HG02840 (cell line): Measurements from ENCODE around the gene SLC25A44.
"Not testable (repeated sequence)": the region's sequence is repeated elsewhere in the genome, so short reads cannot be mapped to it uniquely, and the experiment has no call there.

Experiments used
- ATAC-seq: cut with Tn5 transposase; IDR thresholded peaks from one replicate; pipeline ENCODE4 v1.9.1; 2021; ENCODE audit warnings: mild to moderate bottlenecking, moderate library complexity, moderate number of reproducible peaks; ENCODE audit not compliant: unreplicated experiment, low FRiP score

SLC25A44 gene

DNA sequence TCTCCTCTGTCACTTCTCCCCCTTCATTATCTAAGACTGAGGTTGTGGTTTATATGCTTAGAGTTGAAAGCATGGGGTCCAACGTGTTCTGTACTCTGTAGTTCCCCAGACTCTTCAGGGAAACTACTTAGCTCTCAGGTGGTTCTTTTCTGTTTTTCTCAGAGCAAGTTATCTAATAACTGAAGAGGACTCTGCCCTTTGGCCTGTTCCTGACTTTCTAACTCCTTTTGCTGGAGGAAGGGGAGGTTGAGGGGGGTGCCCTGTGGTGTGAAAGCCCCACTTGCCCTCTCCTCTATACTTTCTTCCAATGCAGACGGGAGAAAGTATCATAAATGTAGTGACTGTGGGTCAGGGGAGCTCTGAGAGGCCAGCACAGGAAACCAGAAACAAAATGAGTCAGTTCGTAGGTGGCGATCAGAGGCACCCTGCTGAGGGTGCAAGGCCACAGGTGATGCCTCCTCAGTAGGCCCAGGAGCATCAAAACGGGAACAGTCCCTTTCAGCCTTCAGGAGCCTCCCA, 5.0 kb downstream of the SLC25A44 start:
- ATAC-seq, result no peak

DNA sequence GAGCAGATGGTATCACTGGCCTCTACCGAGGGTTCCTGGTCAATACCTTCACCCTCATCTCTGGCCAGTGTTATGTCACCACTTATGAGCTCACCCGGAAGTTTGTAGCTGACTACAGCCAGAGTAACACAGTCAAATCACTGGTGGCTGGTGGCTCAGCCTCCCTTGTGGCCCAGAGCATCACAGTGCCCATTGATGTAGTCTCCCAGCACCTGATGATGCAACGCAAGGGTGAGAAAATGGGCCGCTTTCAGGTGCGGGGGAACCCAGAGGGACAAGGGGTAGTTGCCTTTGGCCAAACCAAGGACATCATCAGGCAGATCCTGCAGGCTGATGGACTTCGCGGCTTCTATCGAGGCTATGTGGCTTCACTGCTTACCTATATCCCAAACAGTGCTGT, 6.1 kb downstream of the SLC25A44 start:
- ATAC-seq, result no peak

- ATAC-seq, result no peak
These were observed 9.4 kb downstream of the SLC25A44 start for GRCh38 chr1:156203331-156203730.

DNA sequence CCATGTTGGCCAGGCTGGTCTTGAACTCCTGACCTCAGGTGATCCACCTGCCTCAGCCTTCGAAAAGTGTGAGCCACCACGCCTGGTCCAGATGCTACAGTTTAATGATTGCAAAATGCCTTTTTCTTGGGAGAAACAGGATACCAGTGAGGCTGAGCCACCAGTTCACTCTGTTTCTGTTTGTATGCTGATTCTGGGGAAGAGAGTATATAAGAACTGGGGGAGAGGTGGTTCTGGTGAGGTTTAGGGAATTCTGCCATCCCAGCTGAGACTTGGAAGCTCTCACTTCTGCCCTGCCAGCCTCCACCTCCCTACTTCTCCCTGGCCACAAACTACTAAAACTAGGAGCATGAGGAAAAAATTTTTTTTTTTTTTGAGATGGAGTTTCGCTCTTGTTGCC, 10.8 kb downstream of the SLC25A44 start:
- ATAC-seq, result no peak

DNA sequence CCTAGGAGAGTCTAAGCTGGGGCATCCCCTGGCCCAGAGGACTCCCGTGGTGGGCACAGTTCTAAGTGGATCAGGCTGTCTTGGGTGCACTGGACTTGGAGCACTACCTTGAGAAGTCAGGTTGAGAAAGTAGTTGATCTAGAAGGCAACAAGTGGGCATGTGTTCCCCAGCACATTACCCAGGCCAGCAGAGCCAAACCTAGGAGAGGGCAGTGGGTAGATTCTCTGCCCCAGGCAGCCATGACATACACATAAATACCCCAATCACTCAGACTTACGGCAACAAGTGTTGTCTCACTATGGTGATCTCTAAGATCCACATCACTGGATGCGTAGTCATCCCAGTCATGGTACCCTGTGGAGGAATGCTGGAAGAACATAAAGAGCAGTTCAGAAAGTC, 17.3 kb downstream of the SLC25A44 start:
- ATAC-seq, result no peak

DNA sequence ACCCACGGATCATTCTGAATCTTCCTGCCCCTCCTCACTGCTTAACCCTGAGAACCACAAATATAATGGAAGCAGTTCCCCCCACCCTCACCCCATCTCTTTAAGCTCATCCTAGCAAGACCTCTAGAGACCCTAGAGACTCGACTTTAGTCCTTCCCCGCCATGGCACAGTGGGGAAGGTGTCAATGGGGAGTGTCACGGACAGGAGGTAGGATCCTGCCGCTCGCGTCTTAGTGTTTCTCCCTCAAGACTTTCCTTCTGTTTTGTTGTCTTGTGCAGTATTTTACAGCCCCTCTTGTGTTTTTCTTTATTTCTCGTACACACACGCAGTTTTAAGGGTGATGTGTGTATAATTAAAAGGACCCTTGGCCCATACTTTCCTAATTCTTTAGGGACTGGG, 18.2 kb downstream of the SLC25A44 start:
- no peak for ATAC-seq

GRCh38 chr1:156212833-156213643, 19.1 kb downstream of the SLC25A44 start, which contains the start of gene PMF1:
TSS of gene PMF1 (plus strand) at chr1:156213007. CDS start at chr1:156213016, 9 bp downstream.
- ATAC-seq, result peak; percentile 89

DNA sequence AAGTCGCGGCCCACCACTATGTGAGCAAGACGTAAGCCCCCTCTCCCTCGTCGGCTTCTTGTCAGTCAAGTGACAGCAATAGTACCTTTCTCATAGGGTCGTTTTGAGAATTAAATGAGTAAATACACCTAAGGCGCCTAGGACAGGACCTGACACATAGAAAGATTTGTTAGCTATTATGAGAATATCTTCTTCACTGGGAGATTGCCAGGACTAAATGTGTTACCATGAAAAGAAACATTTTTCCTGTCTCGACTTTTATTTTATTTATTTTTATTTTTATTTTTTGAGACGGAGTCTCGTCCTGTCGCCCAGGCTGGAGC, 19.7 kb downstream of the SLC25A44 start:
- ATAC-seq, result no peak

- no peak for ATAC-seq
These were observed 20.3 kb downstream of the SLC25A44 start for GRCh38 chr1:156214024-156214748.

DNA sequence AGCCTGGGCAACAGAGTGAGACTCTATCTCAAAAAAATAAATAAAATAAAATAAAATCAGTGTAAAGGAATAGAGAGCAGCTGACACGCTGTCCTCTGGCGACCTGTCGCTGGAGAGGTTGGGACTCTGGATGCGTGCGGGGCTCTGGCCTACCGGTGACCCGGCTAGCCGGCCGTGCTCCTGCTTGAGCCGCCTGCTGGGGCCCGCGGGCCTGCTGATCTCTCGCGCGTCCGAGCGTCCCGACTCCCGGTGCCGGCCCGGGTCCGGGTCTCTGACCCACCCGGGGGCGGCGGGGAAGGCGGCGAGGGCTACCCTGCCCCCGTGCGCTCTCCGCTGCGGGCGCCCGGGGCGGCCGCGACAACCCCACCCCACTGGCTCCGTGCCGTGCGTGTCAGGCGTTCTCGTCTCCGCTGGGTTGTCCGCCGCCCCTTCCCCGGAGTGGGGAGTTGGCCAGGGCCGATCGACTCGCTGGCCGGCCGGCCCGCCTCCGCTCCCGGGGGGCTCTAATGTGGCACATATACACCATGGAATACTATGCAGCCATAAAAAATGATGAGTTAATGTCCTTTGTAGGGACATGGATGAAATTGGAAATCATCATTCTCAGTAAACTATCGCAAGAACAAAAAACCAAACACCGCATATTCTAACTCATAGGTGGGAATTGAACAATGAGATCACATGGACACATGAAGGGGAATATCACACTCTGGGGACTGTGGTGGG, 22.6 kb downstream of the SLC25A44 start:
- ATAC-seq, result not testable (repeated sequence)

DNA sequence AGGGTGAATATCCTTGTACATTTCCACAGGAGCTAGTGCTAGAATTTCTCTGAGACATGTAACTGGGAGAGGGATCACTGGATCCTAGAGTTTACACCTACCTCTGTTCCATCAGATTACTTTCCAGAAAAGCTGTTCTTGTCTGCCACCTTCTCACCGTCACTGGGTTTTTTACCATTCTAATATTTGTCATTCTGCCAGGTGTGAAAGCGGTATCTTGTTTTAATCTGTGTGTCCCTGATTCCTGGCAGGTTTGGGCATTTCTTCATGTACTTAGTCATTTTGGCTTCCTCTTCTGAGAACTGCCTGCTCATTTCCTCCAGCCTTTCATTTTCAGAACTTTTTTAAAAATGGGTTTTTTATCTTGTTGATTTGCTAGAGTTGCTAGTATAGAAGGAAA, 24.0 kb downstream of the SLC25A44 start:
- no peak for ATAC-seq

- no peak for ATAC-seq
These were observed 26.3 kb downstream of the SLC25A44 start for GRCh38 chr1:156220226-156220625.

GRCh38 chr1:156221986-156222692, 28.2 kb downstream of the SLC25A44 start:
- ATAC-seq, result no peak

GRCh38 chr1:156225677-156226014, 31.7 kb downstream of the SLC25A44 start:
- no peak for ATAC-seq

DNA sequence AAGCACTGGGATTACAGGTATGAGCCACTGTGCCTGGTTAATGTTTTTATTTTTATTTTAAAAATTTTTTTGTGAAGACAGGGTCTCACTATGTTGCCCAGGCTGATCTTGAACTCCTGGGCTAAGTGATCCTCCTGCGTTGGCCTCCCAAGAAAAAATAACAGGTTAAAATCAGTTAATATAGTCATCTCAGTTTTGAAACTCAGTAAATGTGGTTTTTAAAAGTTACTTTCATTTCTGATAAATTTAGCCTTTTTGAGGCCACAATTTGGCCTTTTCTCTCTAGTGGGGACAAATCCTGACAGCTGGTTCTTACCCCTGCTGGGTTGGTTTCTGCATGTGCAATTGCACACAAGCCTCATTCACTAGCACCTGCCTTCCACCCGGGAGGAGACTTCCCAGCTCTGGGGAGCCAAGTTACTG, 32.2 kb downstream of the SLC25A44 start:
- ATAC-seq, result peak; percentile 74

- no peak for ATAC-seq
These were observed 32.9 kb downstream of the SLC25A44 start for GRCh38 chr1:156226782-156227181.

DNA sequence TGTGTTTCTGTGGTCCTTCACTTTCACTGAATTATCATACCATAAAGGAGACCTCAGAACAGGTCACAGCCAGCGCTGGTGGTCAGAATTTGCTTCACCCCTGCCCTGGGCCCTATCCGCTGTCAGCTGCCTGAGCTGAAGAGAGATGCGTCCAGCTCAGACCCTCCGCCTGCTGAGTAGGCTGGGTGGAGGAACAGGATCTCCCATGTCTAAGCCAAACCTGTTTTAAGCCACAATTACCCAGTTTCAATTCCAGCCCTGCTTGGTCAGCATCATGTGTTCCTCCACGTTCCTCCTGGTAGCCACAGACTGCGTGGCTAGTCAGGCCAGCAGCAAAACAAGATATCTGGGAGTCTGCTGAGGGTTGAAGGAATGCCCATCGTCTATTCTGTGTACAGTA, 34.6 kb downstream of the SLC25A44 start:
- ATAC-seq, result no peak

- no peak for ATAC-seq
These were observed 36.0 kb downstream of the SLC25A44 start for GRCh38 chr1:156229809-156230472.

- ATAC-seq, result no peak
These were observed 36.6 kb downstream of the SLC25A44 start for GRCh38 chr1:156230473-156230837.
